ENCODE data around the gene NPLOC4. TPM values are rescaled to one million over a fixed set of nuclear protein-coding genes. Genes with fewer than 3 reads are reported as not detected.
A peak's percentile ranks its signal among the peaks of the same experiment; 100 is the strongest.

The NPLOC4 gene
- total and polyA plus RNA-seq, 2 of the 13 experiments (the other 11 are each of a cell fraction or from before 2014, with no cell fraction given), result 57.0 to 97.0 TPM

DNA sequence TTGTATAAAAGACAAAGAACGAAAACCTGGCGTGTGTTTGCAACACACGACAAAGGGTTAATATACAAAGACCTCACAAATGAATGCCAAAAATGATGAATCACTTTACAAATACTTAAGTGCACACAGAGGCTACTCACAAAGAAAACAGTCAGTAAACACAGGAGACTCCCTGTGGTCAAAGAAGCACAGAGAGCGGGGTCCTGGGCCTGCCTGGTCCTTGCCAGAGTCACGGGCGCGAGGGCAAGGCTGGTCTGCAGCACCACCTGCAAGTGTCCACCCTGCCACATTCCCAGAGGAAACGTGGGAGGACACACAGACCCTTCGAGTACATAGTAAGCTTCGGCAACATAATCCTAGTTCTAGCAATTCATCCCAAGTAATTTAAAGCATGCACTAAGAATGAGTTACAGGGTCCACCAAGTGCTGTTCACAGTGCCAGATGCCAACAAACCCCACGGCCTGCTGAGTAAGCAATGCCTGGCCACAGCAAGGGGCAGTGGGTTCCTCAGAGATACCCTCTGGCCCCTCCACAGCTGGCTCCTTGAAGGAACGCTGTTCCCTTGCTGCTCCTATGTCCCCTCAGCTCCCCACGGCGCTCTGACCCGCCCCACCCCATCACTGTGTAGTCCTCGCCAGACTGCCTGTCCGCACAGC lies 60.2 kb downstream of the NPLOC4 start (continued):
- TF ChIP-seq ZNF138 (CRISPR knock-in tag; IDR thresholded peaks at IDR 0.05; ENCODE audit: low read depth), result no peak
- TF ChIP-seq, protein P1, sequence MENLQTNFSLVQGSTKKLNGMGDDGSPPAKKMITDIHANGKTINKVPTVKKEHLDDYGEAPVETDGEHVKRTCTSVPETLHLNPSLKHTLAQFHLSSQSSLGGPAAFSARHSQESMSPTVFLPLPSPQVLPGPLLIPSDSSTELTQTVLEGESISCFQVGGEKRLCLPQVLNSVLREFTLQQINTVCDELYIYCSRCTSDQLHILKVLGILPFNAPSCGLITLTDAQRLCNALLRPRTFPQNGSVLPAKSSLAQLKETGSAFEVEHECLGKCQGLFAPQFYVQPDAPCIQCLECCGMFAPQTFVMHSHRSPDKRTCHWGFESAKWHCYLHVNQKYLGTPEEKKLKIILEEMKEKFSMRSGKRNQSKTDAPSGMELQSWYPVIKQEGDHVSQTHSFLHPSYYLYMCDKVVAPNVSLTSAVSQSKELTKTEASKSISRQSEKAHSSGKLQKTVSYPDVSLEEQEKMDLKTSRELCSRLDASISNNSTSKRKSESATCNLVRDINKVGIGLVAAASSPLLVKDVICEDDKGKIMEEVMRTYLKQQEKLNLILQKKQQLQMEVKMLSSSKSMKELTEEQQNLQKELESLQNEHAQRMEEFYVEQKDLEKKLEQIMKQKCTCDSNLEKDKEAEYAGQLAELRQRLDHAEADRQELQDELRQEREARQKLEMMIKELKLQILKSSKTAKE (CRISPR knock-in tag; IDR thresholded peaks at IDR 0.05; ENCODE audit: borderline replicate concordance), result no peak
- TF ChIP-seq, protein P2, sequence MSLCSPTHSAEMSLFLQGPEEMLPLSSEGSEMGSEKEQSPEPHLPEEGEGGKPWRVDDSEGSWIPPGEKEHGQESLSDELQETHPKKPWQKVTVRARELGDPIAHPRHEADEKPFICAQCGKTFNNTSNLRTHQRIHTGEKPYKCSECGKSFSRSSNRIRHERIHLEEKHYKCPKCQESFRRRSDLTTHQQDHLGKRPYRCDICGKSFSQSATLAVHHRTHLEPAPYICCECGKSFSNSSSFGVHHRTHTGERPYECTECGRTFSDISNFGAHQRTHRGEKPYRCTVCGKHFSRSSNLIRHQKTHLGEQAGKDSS (CRISPR knock-in tag; IDR thresholded peaks at IDR 0.05; ENCODE audit: borderline replicate concordance, low read depth), result no peak
- 0 out of 2 replicates have a peak, but pooled peaks have one; percentile 28 for TF ChIP-seq RBFOX2 (IDR thresholded peaks at IDR 0.05; ENCODE audit: low read depth, low read length)
- TF ChIP-seq, protein P3, sequence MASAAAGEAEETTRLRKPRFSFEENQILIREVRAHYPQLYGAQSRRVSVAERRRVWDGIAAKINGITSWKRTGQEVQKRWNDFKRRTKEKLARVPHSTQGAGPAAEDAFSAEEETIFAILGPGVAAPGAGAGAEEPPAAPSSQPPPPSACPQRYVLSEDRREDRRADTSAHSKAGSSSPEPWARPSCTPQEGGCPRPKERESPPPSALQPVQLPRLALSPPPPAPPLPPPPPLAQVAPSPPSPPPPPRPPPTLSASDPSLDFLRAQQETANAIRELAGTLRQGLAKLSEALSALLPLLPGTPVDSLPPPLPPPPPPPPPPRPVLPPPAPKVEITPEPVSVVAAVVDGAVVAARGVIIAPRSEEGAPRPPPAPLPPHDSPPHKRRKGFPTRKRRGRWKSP (CRISPR knock-in tag; IDR thresholded peaks at IDR 0.05), result no peak
- TF ChIP-seq NPAS2 (CRISPR knock-in tag; IDR thresholded peaks at IDR 0.05; ENCODE audit: borderline replicate concordance), result no peak
- no peak for TF ChIP-seq SYNCRIP (IDR thresholded peaks at IDR 0.05; ENCODE audit: insufficient read depth, low read depth, low read length)
- no peak for TF ChIP-seq MIER2 (CRISPR knock-in tag; IDR thresholded peaks at IDR 0.05)
- TF ChIP-seq FOXA1 (IDR thresholded peaks at IDR 0.05), result 0 out of 2 replicates have a peak, but pooled peaks have one; percentile 17
- peak; percentile 75 for TF ChIP-seq FOXA1 (CRISPR knock-in tag; IDR thresholded peaks at IDR 0.05)
- TF ChIP-seq ZNF790 (CRISPR knock-in tag; IDR thresholded peaks at IDR 0.05; ENCODE audit: borderline replicate concordance), result no peak
- TF ChIP-seq SATB2 (CRISPR knock-in tag; IDR thresholded peaks at IDR 0.05), result no peak
- no peak for TF ChIP-seq ZNF20 (CRISPR knock-in tag; IDR thresholded peaks at IDR 0.05)
- TF ChIP-seq, protein P4, sequence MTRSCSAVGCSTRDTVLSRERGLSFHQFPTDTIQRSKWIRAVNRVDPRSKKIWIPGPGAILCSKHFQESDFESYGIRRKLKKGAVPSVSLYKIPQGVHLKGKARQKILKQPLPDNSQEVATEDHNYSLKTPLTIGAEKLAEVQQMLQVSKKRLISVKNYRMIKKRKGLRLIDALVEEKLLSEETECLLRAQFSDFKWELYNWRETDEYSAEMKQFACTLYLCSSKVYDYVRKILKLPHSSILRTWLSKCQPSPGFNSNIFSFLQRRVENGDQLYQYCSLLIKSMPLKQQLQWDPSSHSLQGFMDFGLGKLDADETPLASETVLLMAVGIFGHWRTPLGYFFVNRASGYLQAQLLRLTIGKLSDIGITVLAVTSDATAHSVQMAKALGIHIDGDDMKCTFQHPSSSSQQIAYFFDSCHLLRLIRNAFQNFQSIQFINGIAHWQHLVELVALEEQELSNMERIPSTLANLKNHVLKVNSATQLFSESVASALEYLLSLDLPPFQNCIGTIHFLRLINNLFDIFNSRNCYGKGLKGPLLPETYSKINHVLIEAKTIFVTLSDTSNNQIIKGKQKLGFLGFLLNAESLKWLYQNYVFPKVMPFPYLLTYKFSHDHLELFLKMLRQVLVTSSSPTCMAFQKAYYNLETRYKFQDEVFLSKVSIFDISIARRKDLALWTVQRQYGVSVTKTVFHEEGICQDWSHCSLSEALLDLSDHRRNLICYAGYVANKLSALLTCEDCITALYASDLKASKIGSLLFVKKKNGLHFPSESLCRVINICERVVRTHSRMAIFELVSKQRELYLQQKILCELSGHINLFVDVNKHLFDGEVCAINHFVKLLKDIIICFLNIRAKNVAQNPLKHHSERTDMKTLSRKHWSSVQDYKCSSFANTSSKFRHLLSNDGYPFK (CRISPR knock-in tag; IDR thresholded peaks at IDR 0.05; ENCODE audit: borderline replicate concordance), result no peak
- TF ChIP-seq RFX1 (IDR thresholded peaks at IDR 0.05), result no peak
- TF ChIP-seq, protein P5, sequence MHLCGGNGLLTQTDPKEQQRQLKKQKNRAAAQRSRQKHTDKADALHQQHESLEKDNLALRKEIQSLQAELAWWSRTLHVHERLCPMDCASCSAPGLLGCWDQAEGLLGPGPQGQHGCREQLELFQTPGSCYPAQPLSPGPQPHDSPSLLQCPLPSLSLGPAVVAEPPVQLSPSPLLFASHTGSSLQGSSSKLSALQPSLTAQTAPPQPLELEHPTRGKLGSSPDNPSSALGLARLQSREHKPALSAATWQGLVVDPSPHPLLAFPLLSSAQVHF (CRISPR knock-in tag; IDR thresholded peaks at IDR 0.05), result no peak
- TF ChIP-seq, protein P6, sequence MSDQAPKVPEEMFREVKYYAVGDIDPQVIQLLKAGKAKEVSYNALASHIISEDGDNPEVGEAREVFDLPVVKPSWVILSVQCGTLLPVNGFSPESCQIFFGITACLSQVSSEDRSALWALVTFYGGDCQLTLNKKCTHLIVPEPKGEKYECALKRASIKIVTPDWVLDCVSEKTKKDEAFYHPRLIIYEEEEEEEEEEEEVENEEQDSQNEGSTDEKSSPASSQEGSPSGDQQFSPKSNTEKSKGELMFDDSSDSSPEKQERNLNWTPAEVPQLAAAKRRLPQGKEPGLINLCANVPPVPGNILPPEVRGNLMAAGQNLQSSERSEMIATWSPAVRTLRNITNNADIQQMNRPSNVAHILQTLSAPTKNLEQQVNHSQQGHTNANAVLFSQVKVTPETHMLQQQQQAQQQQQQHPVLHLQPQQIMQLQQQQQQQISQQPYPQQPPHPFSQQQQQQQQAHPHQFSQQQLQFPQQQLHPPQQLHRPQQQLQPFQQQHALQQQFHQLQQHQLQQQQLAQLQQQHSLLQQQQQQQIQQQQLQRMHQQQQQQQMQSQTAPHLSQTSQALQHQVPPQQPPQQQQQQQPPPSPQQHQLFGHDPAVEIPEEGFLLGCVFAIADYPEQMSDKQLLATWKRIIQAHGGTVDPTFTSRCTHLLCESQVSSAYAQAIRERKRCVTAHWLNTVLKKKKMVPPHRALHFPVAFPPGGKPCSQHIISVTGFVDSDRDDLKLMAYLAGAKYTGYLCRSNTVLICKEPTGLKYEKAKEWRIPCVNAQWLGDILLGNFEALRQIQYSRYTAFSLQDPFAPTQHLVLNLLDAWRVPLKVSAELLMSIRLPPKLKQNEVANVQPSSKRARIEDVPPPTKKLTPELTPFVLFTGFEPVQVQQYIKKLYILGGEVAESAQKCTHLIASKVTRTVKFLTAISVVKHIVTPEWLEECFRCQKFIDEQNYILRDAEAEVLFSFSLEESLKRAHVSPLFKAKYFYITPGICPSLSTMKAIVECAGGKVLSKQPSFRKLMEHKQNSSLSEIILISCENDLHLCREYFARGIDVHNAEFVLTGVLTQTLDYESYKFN (CRISPR knock-in tag; conservative IDR thresholded peaks at IDR 0.05), result peak; percentile 56; the same call in 1 of the 2 replicates
- no peak for TF ChIP-seq NBN (conservative IDR thresholded peaks at IDR 0.05)
- TF ChIP-seq PITX1 (CRISPR knock-in tag; IDR thresholded peaks at IDR 0.05), result no peak

All from HepG2 (cell line).